Stimulated activated CD4-positive, alpha-beta T cell treated with anti-CD3 and anti-CD28 coated beads, Interleukin-4, amount 100 ng/mL, for 24 hours (primary cell): ENCODE measurements around the gene CUTC.
"Not testable (repeated sequence)": the region's sequence is repeated elsewhere in the genome, so short reads cannot be mapped to it uniquely, and the experiment has no call there.

Experiments
- DNase-seq: peaks from one replicate; pipeline ENCODE4 v3.0.0-alpha.2; 2020

CUTC gene

DNA sequence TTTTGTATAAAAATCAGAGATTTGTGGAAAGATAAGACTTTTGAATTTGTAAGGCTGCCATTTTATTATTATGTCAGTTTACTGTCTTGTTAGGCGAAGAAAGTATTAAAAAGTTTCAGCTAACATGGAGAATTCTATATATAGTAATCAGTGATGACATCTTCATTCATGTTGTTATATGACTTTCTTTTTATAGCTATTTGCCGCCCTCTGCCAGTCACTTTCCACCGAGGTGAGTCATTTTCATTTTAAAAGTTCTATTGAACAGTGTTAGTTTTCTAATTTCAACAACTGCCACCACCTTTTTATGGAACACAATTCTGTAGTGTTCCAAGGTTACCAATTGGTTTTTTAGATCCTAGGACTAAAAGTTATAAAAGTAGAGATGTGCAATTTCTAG lies 11.8 kb downstream of the CUTC start:
- DNase-seq = no peak

DNA sequence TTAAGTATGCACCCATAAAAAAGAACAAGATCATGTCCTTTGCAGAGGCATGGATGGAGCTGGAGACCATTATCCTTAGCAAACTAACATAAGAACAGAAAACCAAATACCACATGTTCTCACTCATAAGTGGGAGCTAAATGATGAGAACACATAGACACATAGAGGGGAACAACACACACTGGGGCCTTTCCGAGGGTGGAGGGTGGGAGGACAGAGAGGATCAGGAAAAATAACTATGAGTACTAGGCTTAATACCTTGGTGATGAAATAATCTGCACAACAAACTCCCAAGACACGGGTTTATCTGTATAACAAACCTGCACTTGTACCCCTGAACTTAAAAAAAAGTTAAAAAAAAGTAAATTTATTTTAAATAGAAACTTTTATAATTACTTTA lies 14.1 kb downstream of the CUTC start:
- not testable (repeated sequence) for DNase-seq

- no peak for DNase-seq
These were observed 16.9 kb downstream of the CUTC start for GRCh38 chr10:99748823-99749451.

DNA sequence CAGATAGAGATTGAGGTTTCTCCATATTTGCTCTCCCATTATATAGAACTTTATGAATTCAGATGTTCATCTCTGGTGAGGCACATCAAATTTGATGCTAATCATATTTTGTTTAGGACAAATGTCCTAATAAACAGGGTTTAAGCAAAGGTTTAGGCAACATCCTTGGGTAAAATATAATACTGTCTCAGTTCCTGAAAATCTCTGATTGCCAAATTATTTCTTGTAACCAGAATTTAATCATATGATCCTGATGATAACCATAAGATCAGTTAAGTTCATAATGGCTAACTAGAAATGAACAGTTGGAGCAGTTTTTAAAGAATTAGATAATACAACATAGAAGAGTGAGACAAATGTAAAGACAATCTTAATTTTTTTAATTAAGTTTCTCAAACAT lies 18.6 kb downstream of the CUTC start:
- no peak for DNase-seq

GRCh38 chr10:99754670-99755069 lies 22.6 kb downstream of the CUTC start:
- DNase-seq = no peak

DNA sequence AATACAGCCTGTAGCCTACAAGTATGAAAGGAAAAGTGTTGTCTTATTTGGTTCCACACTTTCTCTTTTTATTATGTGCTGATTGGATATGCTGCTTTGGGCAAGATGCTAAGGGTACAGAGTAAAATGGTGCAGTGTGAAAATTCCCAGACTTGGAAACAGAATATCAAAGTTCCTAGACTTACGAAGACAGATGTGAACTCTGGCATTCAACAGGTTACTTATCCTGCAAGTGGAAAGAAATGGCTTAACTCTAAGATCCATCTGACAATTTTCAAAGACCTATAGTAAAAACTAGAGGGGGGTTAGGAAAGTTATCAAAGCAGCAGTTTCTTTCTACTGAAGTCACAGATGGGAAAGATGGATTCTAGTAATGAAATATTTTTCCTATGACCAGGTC lies 24.1 kb downstream of the CUTC start:
- no peak for DNase-seq

DNA sequence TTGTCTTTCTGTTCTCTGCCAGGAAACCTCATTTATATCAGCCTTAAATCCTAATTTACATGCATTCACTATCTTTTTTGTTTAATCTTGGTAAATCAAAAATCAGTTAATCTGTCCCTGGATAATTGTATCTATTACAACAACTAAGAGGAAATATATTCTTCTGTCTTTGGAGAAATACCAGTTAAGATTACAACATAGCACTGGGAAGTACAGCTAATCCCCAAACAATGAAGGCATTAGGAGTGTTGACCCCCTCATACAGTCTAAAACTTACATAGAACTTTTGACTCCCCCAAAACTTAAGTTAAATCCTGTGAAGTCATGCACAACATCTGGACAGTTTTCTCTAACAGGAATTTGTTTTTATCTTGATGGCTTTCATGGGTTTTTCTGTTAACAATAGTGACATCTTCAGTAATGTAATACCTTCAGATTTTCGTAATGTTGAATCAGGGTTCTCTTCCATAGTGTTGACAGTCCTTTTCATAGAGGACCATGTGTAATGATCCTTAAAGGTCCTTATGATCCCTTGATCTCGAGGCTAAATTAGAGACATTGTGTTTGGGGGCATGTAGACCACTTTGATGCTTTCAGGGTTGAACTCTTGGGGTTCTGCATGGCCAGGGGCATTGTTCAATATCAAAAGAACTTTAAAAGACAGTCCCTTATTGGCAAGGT lies 26.3 kb downstream of the CUTC start:
- DNase-seq = no peak

- no peak for DNase-seq
These were observed 28.3 kb downstream of the CUTC start for GRCh38 chr10:99760321-99760720.

DNA sequence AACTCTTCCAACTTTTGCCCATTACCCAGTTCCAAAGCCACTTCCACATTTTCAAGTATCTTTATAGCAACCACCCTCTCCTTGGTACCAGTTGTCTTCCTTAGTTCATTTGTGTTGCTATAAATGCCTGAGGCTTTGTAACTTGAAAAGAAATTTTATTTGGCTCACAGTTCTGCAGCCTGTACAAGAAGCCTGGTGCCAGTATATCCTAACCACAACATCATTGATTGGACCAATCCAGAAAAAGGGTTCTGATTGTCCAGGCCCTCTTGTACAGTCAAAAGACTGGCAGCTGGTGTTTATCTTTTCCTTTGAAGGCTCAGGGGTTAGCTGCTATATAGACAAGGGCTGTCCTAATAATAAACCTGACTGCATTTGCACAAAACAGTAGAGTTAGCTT lies 29.3 kb downstream of the CUTC start:
- DNase-seq = no peak

GRCh38 chr10:99765672-99766301 lies 33.8 kb downstream of the CUTC start:
- no peak for DNase-seq

- no peak for DNase-seq
These were observed 34.3 kb downstream of the CUTC start for GRCh38 chr10:99766302-99766681.

- DNase-seq = no peak
These were observed 35.9 kb downstream of the CUTC start for GRCh38 chr10:99767901-99768300.

- DNase-seq = no peak
These were observed 36.5 kb downstream of the CUTC start for GRCh38 chr10:99768556-99768955.

GRCh38 chr10:99769706-99770105 lies 37.7 kb downstream of the CUTC start:
- no peak for DNase-seq

GRCh38 chr10:99770408-99771045 lies 38.5 kb downstream of the CUTC start:
- DNase-seq = no peak

DNA sequence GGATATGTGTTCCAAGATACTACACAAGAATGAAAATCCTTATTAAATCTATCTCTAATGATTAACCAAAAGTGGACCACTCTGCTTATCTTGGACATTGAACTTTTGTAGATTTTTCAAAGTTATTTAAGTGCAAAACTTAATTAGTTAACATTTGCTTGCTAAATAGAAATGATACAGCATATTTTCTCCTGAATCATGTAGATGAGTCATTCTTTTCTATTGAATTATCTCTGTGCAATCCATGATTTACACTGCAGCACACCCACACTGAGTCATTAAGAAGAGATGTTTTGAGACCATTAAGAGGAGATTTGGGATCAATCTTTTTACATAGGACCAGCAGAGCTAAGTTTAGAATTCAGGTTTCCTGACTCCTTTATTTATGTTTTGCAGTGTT lies 43.8 kb downstream of the CUTC start:
- DNase-seq = no peak

DNA sequence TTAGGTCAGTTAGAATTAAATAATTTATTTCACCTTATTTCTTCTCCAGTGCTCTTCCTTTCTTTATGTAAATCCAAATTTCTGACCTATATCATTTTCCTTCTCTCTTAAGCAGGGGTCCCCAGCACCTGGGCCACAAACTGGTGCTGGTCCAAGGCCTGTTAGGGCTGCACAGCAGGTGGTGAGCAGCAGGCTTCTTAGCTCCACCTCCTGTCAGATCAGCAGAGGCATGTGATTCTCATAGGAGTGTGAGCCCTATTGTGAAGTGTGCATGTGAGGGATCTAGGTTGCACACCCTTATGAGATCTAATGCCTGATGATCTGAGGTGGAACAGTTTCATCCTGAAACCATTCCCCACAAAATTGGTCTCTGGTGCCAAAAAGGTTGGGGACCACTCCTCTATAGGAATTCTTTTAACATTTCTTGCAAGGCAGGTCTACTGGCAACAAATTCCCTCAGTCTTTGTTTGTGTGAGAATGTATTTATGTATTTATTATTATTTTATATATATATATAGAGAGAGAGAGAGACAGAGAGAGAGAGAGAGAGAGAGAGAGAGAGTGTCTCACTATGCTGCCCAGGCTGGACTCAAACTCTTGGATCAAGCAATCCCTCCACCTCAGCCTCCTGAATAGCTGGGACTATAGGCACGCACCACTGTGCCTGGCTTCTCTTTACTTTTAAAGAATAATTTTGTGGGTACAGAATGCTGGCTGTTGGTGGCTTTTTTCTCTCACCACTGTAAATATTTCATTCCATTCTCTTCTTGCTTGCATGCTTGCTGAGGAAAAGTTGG lies 46.1 kb downstream of the CUTC start:
- no peak for DNase-seq

- DNase-seq = no peak
These were observed 47.3 kb downstream of the CUTC start for GRCh38 chr10:99779335-99779734.

DNA sequence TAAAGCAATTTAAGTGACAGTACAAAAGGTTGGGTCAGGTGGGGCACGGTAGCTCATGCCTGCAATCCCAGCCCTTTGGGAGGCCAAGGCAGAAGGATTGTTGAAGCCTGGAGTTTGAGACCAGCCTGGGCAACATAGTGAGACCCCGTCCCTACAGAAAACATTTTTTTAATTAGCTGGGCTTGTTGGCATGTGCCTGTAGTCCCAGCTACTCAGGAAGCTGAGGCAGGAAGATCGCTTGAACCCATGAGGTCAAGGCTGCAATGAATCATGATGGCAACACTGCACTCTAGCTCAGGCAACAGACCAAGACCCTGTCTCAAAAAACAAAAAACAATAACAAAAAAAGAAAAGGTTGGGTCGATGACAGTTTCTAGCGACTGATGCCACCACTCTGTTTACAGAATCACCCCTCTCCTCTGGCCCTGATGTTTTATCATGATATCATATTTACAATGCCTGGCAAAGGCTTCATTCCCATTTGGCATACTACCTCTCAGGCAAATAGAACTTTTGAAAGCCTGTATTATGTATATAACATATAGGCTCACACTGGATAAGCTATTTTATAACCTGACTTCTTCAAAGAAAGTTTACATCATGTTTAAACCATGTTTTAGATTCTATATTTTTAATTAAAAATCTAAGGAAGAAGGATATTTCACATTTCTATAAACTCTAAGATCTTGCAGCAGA lies 49.8 kb downstream of the CUTC start:
- DNase-seq = no peak

GRCh38 chr10:99782447-99783286 lies 50.6 kb downstream of the CUTC start, which contains the start of gene ABCC2:
ABCC2 (plus strand) TSS chr10:99782640; CDS start chr10:99782845, 205 bp downstream.
- DNase-seq = no peak

DNA sequence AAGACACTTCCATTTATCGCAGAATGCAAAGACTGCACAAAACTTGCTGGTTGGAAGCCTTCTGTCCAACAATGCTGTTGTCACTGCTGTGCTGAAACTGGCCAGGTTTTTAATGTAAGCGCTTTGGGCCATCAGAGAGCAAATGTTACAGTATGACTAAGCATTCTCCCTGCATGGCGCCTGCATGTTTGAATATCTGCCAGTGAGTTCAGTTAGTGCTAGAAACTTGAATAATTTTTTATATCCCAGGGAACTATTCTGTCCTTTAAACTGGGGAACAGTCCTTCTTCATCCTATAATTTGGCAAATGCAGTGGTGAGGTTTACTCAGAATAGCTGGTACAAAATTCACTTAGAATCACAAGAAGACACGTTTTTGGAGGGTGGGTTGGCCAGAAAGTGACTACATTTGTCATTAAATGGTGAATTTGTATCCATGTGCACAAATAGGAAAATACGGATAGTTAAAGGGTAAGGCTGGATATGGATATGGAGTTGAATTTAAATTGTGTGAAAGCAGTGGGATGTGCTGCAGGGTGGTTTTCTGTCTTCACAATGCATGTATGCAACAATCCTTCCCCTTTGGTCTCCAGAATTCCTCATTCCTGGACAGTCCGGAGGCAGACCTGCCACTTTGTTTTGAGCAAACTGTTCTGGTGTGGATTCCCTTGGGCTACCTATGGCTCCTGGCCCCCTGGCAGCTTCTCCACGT lies 52.1 kb downstream of the CUTC start:
- DNase-seq = no peak
